ENCODE measurements around the gene SPOCD1. TPM values are rescaled to one million over a fixed set of nuclear protein-coding genes. Genes with fewer than 3 reads are reported as not detected.

The SPOCD1 gene
- total RNA-seq, 3 donors from 2014 or later: 0.15 to 11.1 (median 1.1) TPM

GRCh38 chr1:31781138-31781755, 34.6 kb downstream of the SPOCD1 start:
- Histone ChIP-seq H3K27ac (no peak overlapping the region), H3K27me3 (no peaks in the 10 kb centered on the region), H3K4me1 (no peaks in the 10 kb centered on the region), H3K36me3 (no peaks in the 10 kb centered on the region), H3K9me3 (no peaks in the 10 kb centered on the region), H3K4me3 (no peak overlapping the region)
- intact Hi-C loops (cut with DNase I; ENCODE audit: low total_unique reads): no loop called here
- DNase-seq (ENCODE audit: low spot score in 2 of 2): no peak
- TF ChIP-seq POLR2AphosphoS5 (IDR thresholded peaks at IDR 0.05) (no peak), POLR2A (IDR thresholded peaks at IDR 0.05) (no peak), CTCF (IDR thresholded peaks at IDR 0.05) (no peak)

- intact Hi-C loops (cut with DNase I; ENCODE audit: low total_unique reads): no loop called here
- TF ChIP-seq POLR2AphosphoS5 (IDR thresholded peaks at IDR 0.05) (no peak), POLR2A (IDR thresholded peaks at IDR 0.05) (no peak), CTCF (IDR thresholded peaks at IDR 0.05) (no peak)
Measured at GRCh38 chr1:31780632-31781031, 35.2 kb downstream of the SPOCD1 start.

GRCh38 chr1:31779687-31780086, 36.1 kb downstream of the SPOCD1 start:
- Histone ChIP-seq H3K36me3 (no peaks in the 10 kb centered on the region), H3K9me3 (no peaks in the 10 kb centered on the region), H3K27ac (no peak overlapping the region), H3K4me3 (no peak overlapping the region), H3K4me1 (no peaks in the 10 kb centered on the region), H3K27me3 (peaks cover 0 to 3% of the 10 kb centered on the region in 2 donors)
- intact Hi-C loops (cut with DNase I; ENCODE audit: low total_unique reads): no loop called here
- TF ChIP-seq POLR2A (IDR thresholded peaks at IDR 0.05) (no peak), POLR2AphosphoS5 (IDR thresholded peaks at IDR 0.05) (no peak), CTCF (IDR thresholded peaks at IDR 0.05) (no peak)
- DNase-seq (ENCODE audit: low spot score in 2 of 2): no peak

More at GRCh38 chr1:31780632-31781031, 35.2 kb downstream of the SPOCD1 start:
- Histone ChIP-seq H3K27me3 (no peaks in the 10 kb centered on the region), H3K27ac (no peak overlapping the region), H3K36me3 (no peaks in the 10 kb centered on the region), H3K9me3 (no peaks in the 10 kb centered on the region), H3K4me1 (no peaks in the 10 kb centered on the region), H3K4me3 (no peak overlapping the region)
- no peak for DNase-seq (ENCODE audit: low spot score in 2 of 2)

- no peak overlapping the region for H3K27ac ChIP-seq
- TF ChIP-seq POLR2A (IDR thresholded peaks at IDR 0.05): no peak
- TF ChIP-seq CTCF (IDR thresholded peaks at IDR 0.05): no peak
- peaks cover 0 to 10% of the 10 kb centered on the region in 2 donors for H3K27me3 ChIP-seq
- H3K9me3 ChIP-seq: no peaks in the 10 kb centered on the region
- no peaks in the 10 kb centered on the region for H3K4me1 ChIP-seq
- no peak overlapping the region for H3K4me3 ChIP-seq
- no peaks in the 10 kb centered on the region for H3K36me3 ChIP-seq
- intact Hi-C loops (cut with DNase I; ENCODE audit: low total_unique reads): no loop called here
- DNase-seq (ENCODE audit: low spot score in 2 of 2): no peak
Measured at GRCh38 chr1:31778763-31779488, 36.9 kb downstream of the SPOCD1 start.

GRCh38 chr1:31776516-31776915, 39.3 kb downstream of the SPOCD1 start:
- intact Hi-C loops (cut with DNase I; ENCODE audit: low total_unique reads): no loop called here
- H3K4me3 ChIP-seq: no peak overlapping the region
- TF ChIP-seq POLR2AphosphoS5 (IDR thresholded peaks at IDR 0.05) (no peak), POLR2A (IDR thresholded peaks at IDR 0.05) (no peak), CTCF (IDR thresholded peaks at IDR 0.05) (no peak)
- H3K4me1 ChIP-seq: peaks cover 5 to 10% of the 10 kb centered on the region in 2 donors
- H3K36me3 ChIP-seq: no peaks in the 10 kb centered on the region
- H3K9me3 ChIP-seq: no peaks in the 10 kb centered on the region
- H3K27me3 ChIP-seq: peaks cover 0 to 25% of the 10 kb centered on the region in 2 donors
- DNase-seq (ENCODE audit: low spot score in 2 of 2): no peak
- no peak overlapping the region for H3K27ac ChIP-seq
